GM19351 (cell line): ENCODE measurements around the gene SLC8A1.

Experiments used
- ATAC-seq: cut with Tn5 transposase; IDR thresholded peaks from one replicate; pipeline ENCODE4 v1.9.1; 2021; ENCODE audit warnings: mild to moderate bottlenecking, moderate library complexity; ENCODE audit not compliant: unreplicated experiment

Gene SLC8A1

GRCh38 chr2:40210968-40211353 is 240.9 kb downstream of the SLC8A1 start:
- no peak for ATAC-seq

- peak; percentile 45 for ATAC-seq
Observed at GRCh38 chr2:40210344-40210967, 241.4 kb downstream of the SLC8A1 start.

- ATAC-seq: no peak
Observed at GRCh38 chr2:40209761-40210160, 242.1 kb downstream of the SLC8A1 start.

- ATAC-seq: no peak
Observed at GRCh38 chr2:40208463-40208862, 243.4 kb downstream of the SLC8A1 start.

DNA sequence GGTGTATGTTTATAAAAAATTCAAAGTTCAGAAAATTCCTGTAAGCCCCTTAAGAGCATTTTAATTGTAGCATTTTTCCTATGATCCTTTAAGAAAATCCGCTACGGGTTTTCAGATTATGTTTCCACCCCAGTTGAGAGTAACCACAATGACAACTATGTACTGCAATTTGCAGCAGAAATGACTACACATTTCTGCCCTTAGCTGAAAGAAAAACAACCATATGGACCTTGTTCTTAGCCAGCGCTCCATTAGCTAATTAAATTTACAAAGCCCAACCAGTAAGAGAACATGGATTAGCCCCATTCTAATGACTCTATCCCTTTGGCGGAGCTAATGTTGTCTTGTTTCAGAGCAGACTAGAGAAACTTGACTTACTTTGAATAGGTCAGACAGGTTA is 247.6 kb downstream of the SLC8A1 start:
- no peak for ATAC-seq

GRCh38 chr2:40202798-40203400 is 249.0 kb downstream of the SLC8A1 start:
- no peak for ATAC-seq

DNA sequence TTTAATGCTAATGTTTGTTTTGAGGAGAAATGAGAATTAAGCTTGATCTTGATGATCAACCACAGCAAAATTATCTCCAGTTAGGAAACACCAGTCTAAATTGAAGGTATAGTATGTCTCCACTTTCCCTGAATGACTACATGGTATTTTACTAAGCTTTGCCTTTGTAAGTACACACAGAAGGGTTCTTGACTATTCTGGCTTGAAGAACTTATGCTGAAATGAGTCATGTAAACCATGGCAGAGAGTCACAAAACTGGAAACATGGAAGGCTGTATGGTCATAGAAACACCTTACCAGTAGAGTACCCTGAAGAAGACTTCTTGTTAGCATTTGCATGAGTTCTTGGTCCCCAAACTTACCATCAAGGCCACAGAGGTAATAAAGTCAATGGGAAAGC is 250.5 kb downstream of the SLC8A1 start:
- ATAC-seq: no peak

DNA sequence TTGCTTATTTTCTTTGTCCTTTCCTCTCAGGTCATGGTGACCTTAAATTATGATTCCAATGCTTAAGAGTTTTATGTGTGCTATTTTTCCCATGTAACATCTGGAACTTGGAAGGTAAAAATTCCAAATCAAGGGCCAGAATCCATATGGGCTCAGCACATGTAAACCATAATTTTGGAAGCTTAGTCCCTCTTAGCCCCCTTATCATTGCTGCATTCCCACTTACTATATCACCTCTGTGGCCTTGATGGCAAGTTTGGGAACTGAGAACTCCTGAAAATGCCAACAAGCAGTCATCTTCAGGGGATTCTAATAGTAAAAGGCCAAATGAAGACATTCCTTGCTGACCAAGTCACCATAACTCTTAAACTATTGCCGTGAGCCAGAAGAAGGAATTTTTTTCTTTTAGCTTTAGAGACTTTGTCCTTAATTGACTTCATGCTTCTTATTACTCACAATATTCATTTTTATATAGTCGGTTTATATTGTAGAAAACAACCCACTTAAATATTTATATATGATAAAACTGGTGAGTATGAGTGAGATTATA is 251.4 kb downstream of the SLC8A1 start:
- ATAC-seq: no peak

DNA sequence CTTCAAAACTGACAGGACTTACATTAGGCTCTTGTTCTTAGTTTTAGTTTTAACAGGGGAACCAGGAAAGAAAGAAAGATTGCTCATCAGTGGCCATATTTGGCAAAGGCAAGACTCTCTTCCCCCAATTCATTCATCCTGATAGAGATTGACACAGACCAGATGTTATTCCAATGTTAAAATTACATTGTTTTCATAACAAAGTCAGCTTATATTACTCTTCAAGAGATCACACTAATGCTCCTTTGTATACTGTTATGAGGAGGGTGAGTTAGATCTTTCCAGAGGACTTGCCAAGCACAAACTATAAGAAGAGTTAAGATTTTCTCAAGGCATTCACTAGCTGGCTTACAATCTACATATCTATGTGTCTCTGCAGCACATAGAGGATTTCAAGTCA is 252.1 kb downstream of the SLC8A1 start:
- ATAC-seq: no peak

GRCh38 chr2:40197121-40197520 is 254.8 kb downstream of the SLC8A1 start:
- no peak for ATAC-seq

- ATAC-seq: no peak
Observed at GRCh38 chr2:40193670-40194026, 258.2 kb downstream of the SLC8A1 start.

DNA sequence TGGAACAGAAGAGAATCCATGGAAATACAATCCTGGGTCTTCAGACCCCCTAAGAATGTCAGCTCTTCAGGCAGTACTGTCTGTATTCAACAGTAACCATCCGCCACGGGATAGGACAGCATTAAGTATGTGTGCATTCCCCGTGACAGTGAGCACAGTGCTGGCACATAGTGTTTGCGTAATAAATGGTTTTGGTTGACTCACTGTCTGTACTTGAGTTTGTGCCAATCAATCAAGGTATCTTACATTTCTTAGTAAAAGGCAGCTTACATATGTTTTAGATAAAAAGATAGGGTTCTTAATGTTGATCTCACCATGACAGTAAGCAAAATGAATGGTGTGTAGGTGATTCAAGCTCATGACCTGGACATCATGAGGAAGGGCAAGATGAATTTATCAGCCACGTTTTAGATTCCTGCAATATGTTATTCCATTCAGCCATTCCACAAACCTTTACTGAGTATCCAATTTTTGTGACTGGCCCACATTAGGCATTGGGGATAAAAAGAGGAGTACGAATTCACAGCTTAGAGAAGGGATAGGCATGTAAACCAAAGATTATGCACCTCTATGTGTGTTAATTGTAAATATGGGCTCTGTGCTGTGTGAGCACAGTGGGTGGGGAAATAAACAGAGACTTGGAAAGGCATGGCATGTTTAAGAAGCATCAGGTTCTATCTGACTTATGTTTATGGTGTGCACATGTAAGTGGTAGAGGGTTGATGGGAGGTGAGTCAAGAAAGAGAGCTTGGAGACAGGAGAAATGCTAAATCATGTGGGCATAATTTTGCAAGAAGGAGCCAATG is 258.8 kb downstream of the SLC8A1 start:
- ATAC-seq: no peak

DNA sequence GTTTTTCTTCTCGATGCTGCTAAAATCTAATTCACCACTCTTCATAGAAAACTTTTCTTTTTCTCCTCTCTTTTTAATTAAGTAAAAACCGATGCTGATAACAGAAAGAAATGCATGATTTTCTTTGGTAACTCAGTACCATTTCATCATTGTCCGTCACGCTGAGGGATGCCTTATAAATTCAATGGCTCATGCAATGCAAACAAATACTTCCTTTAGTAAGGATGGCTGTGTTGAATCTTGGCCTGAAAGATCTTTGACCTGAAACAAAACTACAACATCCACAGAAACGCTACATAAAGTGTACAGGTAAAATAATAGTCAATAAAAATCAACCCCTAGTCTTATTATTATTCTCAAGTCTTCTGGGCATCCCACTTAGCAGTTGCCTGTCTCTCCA is 261.4 kb downstream of the SLC8A1 start:
- ATAC-seq: no peak

DNA sequence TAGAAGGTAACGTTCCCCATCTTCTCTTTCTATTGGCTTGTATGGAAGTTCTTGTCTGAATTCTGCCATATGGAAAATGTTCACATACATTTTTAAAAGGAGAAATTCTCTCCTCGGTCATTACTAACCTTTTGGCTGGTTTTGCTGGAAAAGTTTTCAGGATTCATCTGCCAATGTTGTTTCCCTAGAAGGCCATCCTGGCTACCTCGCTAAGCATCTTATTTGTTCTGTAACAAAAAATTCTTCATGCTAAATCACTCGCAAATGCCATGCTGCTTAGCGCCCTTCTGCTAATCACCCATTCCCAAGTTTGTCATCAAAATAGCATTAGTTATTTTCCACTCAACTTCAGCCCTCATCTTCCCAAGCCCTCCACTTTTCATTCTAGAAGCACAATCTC is 262.0 kb downstream of the SLC8A1 start:
- ATAC-seq: no peak

- ATAC-seq: no peak
Observed at GRCh38 chr2:40187054-40187453, 264.8 kb downstream of the SLC8A1 start.

DNA sequence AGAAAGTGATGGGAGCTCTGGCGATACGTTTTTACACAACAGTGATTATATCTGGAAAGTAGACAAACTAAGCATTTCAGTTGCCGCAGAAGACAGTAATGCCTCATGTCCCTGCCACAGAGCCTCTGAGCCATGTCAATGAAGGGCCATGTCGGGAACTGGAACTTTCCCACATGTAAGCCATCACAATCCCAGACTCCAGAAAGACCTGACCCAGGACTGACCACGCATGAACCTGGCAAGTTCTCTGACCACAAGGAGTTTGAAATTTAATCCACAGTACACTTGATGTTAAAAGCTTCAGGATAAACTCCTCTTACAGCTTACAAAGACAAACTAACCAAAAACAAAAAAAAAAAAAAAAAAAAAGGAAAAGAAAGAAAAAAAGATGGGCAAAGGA is 267.3 kb downstream of the SLC8A1 start:
- ATAC-seq: no peak

DNA sequence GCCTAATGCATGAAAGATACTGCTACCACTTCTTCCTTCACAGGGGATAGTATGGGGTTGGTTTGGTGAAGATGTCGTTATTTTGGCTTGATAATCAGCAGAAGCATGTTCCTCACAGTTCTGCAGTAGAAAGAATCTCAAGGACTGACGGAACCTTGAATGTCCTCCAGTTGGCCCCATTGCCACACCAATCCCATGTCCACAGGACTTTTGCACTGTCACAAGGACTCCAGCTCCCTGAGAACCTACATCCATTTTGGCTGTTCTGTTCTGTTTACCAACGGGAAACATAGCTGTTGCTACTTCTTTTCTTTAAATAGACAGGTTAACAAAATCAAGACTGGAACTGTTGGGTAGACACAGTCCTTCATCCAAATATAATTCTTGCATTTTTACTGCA is 270.0 kb downstream of the SLC8A1 start:
- no peak for ATAC-seq

DNA sequence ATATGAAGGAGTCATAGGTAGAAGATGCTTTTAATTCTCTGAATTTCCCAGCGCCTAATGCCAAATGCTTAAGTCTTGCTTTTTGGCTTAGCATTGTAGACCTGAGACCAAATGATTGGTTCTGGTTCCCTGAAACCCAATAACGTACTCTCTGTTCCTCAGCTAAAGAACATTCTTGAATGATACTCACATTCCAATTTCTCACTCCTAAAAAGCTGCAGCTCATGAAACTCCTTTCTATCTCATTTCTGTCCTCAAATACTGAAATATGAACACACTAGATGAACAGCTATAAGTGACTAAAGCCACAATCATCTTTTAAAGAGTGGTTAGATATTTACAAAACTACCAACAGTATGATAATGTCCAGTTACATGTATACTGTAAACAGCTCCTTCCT is 272.1 kb downstream of the SLC8A1 start:
- no peak for ATAC-seq

DNA sequence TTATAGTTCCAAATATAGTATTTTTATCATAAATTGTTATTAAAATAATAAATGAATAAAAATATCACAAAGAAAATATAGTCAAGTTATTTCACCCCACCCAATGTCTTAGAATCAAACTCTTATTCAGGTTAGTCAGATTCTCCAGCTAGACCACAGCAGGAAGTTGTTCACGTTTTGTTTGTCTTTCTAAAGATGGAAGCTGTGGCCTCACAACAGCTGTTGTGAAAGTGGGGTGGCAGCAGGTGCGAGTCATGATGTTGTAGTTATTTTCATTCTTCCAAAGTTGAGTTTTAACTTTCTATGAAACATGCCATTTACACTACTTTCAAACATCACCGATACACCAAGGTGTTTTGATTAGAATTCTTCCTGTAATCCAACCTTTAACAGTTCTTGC is 272.9 kb downstream of the SLC8A1 start:
- peak; percentile 91 for ATAC-seq

- no peak for ATAC-seq
Observed at GRCh38 chr2:40178171-40178778, 273.6 kb downstream of the SLC8A1 start.

DNA sequence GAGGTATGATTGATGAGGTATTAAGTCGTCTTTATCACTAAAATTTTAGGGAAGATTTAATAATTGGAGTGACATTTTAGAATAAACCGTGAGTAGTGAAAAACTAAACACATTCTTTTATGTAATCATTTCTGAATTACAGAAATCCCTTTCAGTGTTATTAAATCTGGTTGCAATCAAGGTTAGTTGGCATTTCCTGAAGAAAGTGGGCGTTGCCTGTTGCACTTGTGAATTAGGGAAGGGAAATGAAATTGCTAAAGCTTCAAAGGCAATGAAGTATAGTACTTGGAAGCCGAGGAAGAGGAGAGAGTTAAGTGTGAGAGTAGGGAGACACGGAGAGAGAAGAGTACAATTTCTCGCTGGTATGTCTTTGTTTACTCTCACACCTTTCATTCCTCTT is 274.5 kb downstream of the SLC8A1 start:
- ATAC-seq: no peak

- ATAC-seq: no peak
Observed at GRCh38 chr2:40173276-40173675, 278.6 kb downstream of the SLC8A1 start.
